Measurements from ENCODE around the gene ZNF362. TPM values are rescaled to one million over a fixed set of nuclear protein-coding genes. Genes with fewer than 3 reads are reported as not detected.
"Not testable (repeated sequence)": the region's sequence is repeated elsewhere in the genome, so short reads cannot be mapped to it uniquely, and the experiment has no call there.

ZNF362 gene
- total and polyA plus RNA-seq, 2 donors (not counting 1 experiment from before 2014, with no cell fraction given), result 3.8 to 5.7 TPM

DNA sequence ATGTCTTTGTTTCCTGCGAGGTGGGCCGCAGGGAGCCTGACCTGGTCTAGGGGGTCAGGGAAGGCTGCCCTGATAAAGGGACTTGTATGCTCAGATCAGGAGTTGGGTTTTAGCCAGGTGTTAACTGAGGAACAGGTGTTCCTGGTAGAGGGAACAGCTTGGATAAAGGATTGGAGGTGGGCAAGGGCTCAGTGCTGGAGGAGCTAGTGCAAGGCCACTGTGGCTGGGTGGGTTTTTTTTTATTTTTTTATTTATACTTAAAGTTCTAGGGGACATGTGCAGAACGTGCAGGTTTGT, 33.5 kb downstream of the ZNF362 start:
- Histone ChIP-seq H3K4me3 (replicated peaks in 1 of 4; ENCODE audit: control extremely low read depth in 1 of 4, insufficient read depth in 1 of 4, low read depth in 3 of 4, low read length in 4 of 4) (no peak overlapping the region), H3K27me3 (ENCODE audit: control insufficient read depth, insufficient read depth, low read length) (no peaks in the 10 kb centered on the region), H2AFZ (ENCODE audit: low read length) (no peak overlapping the region), H3K79me2 (ENCODE audit: control insufficient read depth, insufficient read depth, low read length) (no peaks in the 10 kb centered on the region), H3K4me1 (ENCODE audit: control insufficient read depth, extremely low read depth, insufficient read depth, low read length) (no peaks in the 10 kb centered on the region), H3K36me3 (ENCODE audit: control insufficient read depth, insufficient read depth, low read length) (no peaks in the 10 kb centered on the region), H4K20me1 (ENCODE audit: control insufficient read depth, extremely low read depth, insufficient read depth, low read length) (no peaks in the 10 kb centered on the region), H3K27ac (ENCODE audit: insufficient read depth, low read length) (no peak overlapping the region), H3K9ac (ENCODE audit: insufficient read depth, low read length) (no peak overlapping the region), H3K9me3 (ENCODE audit: control insufficient read depth, insufficient read depth, low read depth, low read length) (no peaks in the 10 kb centered on the region), H3K4me2 (ENCODE audit: extremely low read depth, insufficient read depth, low read length) (no peak overlapping the region)
- DNase-seq (ENCODE audit: low read depth in 2 of 2), result no peak
- TF ChIP-seq EZH2 (IDR thresholded peaks at IDR 0.05; ENCODE audit: low read length, missing control alignments), result no peak
- TF ChIP-seq, protein P1, sequence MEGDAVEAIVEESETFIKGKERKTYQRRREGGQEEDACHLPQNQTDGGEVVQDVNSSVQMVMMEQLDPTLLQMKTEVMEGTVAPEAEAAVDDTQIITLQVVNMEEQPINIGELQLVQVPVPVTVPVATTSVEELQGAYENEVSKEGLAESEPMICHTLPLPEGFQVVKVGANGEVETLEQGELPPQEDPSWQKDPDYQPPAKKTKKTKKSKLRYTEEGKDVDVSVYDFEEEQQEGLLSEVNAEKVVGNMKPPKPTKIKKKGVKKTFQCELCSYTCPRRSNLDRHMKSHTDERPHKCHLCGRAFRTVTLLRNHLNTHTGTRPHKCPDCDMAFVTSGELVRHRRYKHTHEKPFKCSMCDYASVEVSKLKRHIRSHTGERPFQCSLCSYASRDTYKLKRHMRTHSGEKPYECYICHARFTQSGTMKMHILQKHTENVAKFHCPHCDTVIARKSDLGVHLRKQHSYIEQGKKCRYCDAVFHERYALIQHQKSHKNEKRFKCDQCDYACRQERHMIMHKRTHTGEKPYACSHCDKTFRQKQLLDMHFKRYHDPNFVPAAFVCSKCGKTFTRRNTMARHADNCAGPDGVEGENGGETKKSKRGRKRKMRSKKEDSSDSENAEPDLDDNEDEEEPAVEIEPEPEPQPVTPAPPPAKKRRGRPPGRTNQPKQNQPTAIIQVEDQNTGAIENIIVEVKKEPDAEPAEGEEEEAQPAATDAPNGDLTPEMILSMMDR (conservative IDR thresholded peaks at IDR 0.05 in 1 of 2, IDR thresholded peaks at IDR 0.05 in 1 of 2; ENCODE audit: low read depth in 1 of 2, low read length in 2 of 2), result no peak

DNA sequence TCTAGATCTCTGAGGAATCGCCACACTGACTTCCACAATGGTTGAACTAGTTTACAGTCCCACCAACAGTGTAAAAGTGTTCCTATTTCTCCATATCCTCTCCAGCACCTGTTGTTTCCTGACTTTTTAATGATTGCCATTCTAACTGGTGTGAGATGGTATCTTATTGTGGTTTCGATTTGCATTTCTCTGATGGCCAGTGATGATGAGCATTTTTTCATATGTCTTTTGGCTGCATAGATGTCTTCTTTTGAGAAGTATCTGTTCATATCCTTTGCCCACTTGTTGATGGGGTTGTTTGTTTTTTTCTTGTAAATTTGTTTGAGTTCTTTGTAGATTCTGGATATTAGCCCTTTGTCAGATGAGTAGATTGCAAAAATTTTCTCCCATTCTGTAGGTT, 34.3 kb downstream of the ZNF362 start:
- H4K20me1 ChIP-seq (ENCODE audit: control insufficient read depth, extremely low read depth, insufficient read depth, low read length); H2AFZ ChIP-seq (ENCODE audit: low read length); H3K4me2 ChIP-seq (ENCODE audit: extremely low read depth, insufficient read depth, low read length); H3K4me3 ChIP-seq (replicated peaks in 1 of 4; ENCODE audit: control extremely low read depth in 1 of 4, insufficient read depth in 1 of 4, low read depth in 3 of 4, low read length in 4 of 4); H3K27me3 ChIP-seq (ENCODE audit: control insufficient read depth, insufficient read depth, low read length); H3K9me3 ChIP-seq (ENCODE audit: control insufficient read depth, insufficient read depth, low read depth, low read length); H3K9ac ChIP-seq (ENCODE audit: insufficient read depth, low read length); H3K36me3 ChIP-seq (ENCODE audit: control insufficient read depth, insufficient read depth, low read length); H3K79me2 ChIP-seq (ENCODE audit: control insufficient read depth, insufficient read depth, low read length); H3K4me1 ChIP-seq (ENCODE audit: control insufficient read depth, extremely low read depth, insufficient read depth, low read length); DNase-seq (ENCODE audit: low read depth in 2 of 2); H3K27ac ChIP-seq (ENCODE audit: insufficient read depth, low read length): not testable (repeated sequence)

DNA sequence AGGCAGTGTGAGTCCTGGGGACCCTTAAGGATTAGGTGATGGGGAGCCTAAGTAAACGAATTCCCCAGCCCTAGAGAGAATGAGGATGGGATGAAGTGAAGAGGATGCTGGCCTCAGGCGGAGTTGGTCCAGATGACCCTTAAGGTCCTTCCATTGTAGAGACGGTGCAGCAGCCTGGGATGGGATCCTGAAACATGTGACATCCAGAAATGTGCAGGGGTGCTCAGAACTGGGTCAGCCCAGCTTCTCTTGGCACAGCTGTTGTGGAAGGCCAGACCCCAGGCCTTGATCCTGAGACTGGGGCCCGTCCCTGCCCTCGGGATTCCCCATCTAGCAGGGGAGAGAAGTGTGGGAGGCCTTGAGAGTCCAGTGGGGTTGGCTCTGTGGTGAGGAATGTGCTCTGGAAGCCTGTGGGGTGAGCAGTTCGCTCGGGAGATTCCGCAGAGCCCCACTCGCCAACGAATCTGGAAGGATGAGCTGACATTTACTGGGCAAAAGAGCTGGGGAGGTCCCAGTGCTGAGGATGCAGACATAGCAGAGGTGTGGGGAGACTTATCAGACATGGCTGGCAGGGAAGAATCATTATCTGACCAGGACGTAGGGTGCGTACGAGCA, 36.5 kb downstream of the ZNF362 start:
- peaks cover 3% of the 10 kb centered on the region for H3K36me3 ChIP-seq (ENCODE audit: control insufficient read depth, insufficient read depth, low read length)
- peak in 1 of 2 donors; percentile 39 for DNase-seq (ENCODE audit: low read depth in 2 of 2)
- H3K9me3 ChIP-seq (ENCODE audit: control insufficient read depth, insufficient read depth, low read depth, low read length), result no peaks in the 10 kb centered on the region
- no peaks in the 10 kb centered on the region for H4K20me1 ChIP-seq (ENCODE audit: control insufficient read depth, extremely low read depth, insufficient read depth, low read length)
- no peaks in the 10 kb centered on the region for H3K79me2 ChIP-seq (ENCODE audit: control insufficient read depth, insufficient read depth, low read length)
- no peak overlapping the region for H3K4me3 ChIP-seq (replicated peaks in 1 of 4; ENCODE audit: control extremely low read depth in 1 of 4, insufficient read depth in 1 of 4, low read depth in 3 of 4, low read length in 4 of 4)
- peaks cover 2% of the 10 kb centered on the region for H3K4me1 ChIP-seq (ENCODE audit: control insufficient read depth, extremely low read depth, insufficient read depth, low read length)
- H3K4me2 ChIP-seq (ENCODE audit: extremely low read depth, insufficient read depth, low read length), result no peak overlapping the region
- H3K27me3 ChIP-seq (ENCODE audit: control insufficient read depth, insufficient read depth, low read length), result no peaks in the 10 kb centered on the region
- no peak overlapping the region for H3K27ac ChIP-seq (ENCODE audit: insufficient read depth, low read length)
- H2AFZ ChIP-seq (ENCODE audit: low read length), result no peak overlapping the region
- no peak overlapping the region for H3K9ac ChIP-seq (ENCODE audit: insufficient read depth, low read length)
- TF ChIP-seq EZH2 (IDR thresholded peaks at IDR 0.05; ENCODE audit: low read length, missing control alignments), result no peak
- TF ChIP-seq, protein P1 (conservative IDR thresholded peaks at IDR 0.05 in 1 of 2, IDR thresholded peaks at IDR 0.05 in 1 of 2; ENCODE audit: low read depth in 1 of 2, low read length in 2 of 2), result no peak
